ENCODE results near the gene PLEKHG3.

The PLEKHG3 gene

DNA sequence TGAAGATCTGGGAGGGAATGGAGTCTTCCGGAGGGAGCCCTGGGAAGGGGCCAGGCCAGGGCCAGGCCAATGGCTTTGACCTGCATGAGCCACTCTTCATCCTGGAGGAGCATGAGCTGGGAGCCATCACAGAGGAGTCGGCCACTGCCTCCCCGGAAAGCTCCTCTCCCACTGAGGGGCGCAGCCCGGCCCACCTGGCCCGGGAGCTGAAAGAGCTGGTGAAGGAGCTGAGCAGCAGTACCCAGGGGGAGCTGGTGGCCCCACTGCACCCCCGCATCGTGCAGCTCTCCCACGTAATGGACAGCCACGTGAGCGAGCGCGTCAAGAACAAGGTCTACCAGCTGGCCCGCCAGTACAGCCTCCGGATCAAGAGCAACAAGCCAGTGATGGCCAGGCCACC lies 37.7 kb downstream of the PLEKHG3 start:
- DNase-seq (ENCODE audit: extremely low read depth in 1 of 2, low read depth in 1 of 2) = no peak

DNA sequence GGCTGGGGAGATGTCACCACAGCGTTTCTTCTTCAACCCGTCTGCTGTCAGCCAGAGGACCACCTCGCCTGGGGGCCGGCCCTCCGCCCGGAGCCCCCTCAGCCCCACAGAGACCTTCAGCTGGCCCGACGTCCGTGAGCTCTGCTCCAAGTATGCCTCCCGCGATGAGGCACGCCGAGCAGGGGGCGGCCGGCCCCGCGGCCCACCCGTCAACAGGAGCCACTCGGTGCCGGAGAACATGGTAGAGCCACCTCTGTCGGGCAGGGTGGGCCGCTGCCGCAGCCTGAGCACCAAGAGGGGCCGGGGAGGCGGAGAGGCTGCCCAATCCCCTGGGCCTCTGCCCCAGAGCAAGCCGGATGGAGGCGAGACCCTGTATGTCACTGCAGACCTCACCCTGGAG lies 38.8 kb downstream of the PLEKHG3 start:
- no peak for DNase-seq (ENCODE audit: extremely low read depth in 1 of 2, low read depth in 1 of 2)

DNA sequence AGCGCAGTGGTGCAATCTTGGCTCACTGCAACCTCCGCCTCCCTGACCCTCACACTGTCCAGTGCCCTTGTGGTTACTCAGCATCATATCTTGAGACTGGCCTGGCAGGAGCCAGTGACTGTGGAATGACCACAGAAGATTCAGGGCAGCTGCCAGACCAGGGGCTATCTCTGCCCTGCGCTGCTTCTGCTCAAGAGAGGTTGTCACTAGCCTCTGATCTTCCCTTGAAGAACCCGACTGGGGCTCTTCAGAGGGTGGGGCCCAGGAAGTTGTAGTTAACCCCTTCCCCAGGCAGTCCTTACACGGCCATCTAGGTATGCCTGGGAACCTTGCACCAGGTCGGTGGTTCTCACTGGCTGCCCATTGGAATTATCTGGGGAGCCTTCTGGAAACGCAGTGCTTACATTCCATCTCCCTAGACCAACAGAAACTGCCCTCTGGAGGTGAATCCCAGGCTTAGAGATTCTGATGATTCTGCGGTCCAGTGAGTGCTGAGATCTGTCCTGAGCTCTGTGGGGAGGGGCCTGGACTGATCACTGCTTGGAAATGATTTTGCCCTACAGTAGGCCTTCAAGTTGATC lies 41.4 kb downstream of the PLEKHG3 start:
- DNase-seq (ENCODE audit: extremely low read depth in 1 of 2, low read depth in 1 of 2) = no peak

DNA sequence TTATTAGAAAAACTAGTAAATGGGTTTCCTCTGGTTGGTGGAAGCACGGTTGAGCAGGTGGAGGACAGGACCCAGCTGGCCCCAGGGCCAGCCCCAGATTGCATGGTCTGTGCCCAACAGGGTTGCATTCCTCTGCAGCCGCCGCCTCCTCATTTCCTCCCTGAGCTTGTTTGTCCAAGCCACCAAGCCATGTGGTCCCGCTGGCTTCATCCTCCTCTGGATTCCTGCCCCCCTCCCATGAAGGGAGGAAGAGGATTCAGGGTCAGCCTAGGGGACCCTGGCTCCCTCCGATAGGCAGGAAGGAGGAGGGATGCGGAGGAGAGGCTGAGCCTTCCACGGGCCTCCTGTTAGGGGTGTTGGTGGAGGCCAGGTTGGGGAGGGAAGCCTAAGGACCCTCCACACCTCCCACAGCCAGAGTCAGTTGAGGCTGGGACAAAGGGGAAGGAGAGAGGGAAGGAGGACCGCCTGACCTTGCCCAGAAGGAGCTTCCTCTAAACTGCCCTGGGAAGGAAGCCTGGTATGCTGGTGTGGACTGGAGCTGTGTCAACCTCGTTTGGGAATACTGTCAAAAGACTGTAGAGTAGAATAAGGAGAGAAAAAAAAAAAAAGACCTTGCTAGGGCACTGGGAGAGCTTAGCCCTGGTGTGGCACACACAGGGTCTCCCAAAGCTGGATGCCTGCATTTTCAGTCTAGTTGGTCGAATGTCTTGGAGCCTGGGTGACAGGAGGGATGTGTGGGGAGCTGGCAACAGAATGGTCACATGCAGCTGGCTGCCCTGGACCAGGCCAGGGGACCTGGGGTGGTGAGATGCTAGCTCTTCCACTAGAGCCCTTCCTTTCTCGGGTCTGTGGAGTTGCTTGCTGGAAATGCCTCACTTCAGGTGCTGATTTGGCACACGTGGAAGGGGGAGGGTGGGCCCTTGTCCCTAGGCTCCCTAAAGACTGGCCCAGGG lies 42.4 kb downstream of the PLEKHG3 start:
- no peak for DNase-seq (ENCODE audit: extremely low read depth in 1 of 2, low read depth in 1 of 2)

DNA sequence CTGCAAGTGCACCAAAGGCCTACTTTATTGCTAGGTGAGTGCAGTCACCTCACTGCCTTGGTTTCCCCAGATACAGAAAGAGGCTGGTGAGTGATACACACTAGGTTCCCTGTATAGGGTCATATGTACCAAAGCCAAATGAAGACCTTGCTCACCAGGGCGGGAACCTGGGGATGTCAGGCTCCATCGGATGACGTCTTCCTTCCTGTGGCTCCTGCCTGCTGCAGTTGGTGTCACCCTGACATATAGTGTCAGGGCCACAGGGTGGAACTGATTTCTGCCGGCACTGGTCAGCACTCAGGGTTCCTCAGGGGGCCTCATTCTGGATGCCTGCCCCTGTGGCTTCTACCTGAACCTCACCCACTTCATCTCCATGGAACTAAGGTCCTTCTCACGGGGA lies 43.1 kb downstream of the PLEKHG3 start:
- DNase-seq (ENCODE audit: extremely low read depth in 1 of 2, low read depth in 1 of 2) = no peak

DNA sequence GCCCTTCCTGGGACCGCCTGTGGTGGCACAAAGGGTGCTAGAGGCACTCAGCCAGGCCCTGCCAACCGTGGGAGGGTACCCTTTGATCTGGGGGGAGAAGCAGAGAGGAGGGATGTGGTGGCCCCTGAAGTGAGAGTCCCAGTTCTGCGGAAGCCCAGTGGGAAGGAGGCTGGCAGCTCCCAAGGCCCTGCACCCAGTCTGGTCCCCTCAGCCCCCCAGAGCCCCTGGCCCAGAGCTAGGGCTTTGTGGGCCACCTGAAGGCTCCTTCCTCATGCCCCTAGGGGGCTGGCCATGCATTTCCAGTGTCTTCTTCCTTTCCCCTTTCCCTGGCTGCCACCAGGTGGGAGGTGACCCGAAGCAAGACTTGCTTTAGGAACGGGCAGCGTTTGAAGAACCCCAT lies 44.3 kb downstream of the PLEKHG3 start:
- DNase-seq (ENCODE audit: extremely low read depth in 1 of 2, low read depth in 1 of 2) = no peak

DNA sequence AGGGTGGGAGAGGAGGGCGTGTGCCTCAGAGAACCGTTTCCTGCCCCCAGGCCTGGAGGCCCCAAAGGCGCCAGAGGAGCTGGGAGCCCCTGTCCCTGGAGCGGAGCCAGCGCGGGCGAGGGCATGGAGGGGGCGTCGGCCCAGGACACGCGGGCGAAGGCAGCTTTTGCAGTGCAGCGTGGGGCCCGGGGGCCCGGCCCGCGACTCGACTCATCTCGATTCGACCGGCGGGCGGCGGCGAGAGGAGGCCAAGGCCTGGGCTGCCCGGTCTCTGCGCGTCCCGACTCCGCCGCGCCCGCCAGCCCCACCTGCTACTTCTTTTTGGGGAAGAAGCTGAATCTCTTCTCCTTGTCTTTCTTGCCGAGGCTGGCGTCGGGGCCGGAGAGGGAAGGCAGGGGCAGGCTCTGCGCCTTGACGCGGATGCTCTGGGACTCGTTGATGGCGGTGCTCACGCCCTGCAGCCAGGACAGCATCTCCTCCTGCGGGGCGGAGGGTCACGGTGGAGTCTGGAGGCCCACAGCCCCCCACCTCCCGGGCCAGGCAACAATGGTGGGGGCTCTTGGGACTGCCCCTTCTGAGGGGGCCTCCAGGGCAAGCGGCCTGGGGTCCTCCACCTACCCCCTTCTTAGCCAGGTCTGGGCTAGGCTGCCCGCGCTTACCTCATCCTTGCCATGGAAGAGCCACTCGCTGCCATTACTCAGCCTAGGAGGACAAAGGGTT lies 44.9 kb downstream of the PLEKHG3 start:
- DNase-seq (ENCODE audit: extremely low read depth in 1 of 2, low read depth in 1 of 2) = no peak

DNA sequence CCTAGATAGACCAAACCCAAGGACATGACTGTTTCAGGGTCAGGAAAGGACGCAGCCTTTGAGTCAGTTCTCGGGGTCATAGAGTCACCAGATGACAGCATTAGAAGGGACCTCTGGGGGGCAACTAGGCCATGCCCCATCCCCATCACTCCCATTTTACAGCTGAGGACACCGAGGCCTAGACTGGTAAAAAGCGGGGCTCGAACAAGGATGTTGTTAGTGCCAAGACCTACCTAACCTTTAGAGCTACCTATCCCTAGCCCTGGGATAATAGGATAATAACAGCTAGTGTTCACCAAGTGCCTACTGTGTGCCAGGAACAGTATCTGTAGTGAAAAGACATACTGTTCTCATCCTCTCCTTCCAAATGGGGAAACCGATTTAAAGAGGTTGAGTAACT lies 48.7 kb downstream of the PLEKHG3 start:
- no peak for DNase-seq (ENCODE audit: extremely low read depth in 1 of 2, low read depth in 1 of 2)

DNA sequence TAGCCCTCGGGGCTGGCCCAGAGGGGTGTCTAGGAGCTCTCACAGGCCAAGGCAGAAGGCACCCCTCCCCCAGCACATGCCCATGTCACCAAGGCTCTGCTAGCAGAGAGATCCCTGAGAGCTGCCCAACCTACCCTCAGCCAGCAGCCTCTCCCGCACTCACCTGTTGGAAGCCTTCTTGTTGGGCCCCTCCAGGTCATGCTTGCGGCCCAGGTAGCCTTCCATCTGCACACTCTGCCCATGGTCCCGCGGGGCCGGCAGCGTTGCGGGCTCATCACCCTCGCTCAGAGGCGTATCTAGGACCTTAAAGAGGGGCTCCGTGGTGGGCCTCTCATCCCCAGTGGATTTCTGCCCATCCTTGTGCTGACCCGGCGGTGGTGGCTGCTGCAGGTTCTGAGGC lies 49.1 kb downstream of the PLEKHG3 start:
- no peak for DNase-seq (ENCODE audit: extremely low read depth in 1 of 2, low read depth in 1 of 2)

DNA sequence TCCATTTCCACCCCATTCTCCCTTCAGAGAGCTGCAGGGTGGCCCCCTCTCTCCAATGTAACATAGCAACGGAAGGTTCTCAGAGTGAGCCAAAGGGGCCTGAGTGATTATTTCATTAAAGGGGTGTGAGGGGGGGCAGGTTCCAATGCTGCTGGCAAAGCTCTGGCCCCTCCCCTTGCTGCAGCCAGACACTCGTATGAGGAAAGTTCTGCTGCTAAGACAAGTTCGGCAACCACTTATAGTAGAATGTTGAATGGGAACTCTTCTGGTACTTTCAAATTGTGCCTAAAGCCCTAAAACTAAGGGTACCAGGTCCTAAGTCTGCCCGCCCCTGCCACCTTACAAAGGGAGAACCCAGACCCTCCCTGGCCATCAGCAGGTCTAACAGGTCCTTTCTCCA lies 49.8 kb downstream of the PLEKHG3 start:
- no peak for DNase-seq (ENCODE audit: extremely low read depth in 1 of 2, low read depth in 1 of 2)

DNA sequence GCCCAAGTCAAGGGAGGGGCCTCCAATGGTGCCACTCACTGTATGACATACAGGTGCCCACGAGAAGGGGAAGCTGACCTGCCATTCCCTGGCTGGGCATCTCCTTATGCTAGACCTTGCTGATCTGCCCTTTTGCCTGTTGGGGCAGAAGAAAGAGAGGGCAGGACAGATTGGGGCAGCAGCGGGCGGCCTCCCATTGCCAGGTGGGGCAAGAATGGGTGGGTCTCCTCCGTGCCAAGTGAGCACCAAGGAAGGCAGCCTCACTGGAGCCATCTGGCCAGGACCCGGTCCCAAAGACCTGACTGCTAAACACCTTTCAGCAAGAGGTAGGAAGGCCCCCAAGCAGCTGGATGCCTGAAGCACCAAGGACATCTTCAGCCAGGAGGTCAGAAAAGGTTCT lies 50.5 kb downstream of the PLEKHG3 start:
- DNase-seq (ENCODE audit: extremely low read depth in 1 of 2, low read depth in 1 of 2) = no peak

DNA sequence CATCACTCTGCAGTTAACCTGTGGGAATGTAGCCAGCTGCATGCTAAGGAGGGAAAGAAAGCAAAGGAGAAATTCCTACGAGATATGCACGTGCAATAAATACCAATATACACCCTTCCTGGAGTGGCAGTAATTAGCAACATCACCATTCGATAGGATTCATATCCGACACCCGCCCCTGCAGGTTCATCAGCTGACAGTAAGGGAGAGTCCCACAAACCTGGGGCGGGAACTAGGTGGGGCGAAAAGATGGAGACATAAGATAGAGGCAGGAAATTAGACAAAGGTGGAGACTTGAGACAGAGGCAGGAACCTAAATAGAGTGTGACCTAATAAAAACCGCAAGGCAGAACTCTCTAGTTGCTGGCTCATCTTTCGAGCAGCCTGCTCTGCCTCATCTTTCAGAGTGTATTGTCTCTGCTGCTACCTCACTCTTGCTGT lies 51.6 kb downstream of the PLEKHG3 start:
- DNase-seq (ENCODE audit: extremely low read depth in 1 of 2, low read depth in 1 of 2) = peak; percentile 6 to 39

DNA sequence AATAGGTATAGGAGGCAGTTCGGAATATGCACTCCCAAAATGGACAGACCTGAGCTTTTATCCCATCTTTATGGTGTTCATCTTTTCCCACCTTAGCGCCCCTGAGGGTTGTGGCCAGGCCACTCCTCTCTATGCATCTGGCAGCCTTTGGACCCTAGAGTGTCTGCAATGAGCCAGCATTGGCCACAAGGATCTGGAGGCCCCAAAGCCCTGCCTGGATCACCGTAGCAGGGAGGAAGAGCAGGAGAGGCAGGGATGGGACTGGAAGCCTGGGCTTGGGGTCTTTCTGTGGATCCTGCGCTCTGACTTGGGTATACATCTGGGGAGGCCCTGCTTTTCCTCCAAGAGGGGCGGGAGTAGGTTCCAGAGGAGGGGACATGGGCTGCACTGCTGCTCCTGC lies 52.5 kb downstream of the PLEKHG3 start:
- DNase-seq (ENCODE audit: extremely low read depth in 1 of 2, low read depth in 1 of 2) = no peak

DNA sequence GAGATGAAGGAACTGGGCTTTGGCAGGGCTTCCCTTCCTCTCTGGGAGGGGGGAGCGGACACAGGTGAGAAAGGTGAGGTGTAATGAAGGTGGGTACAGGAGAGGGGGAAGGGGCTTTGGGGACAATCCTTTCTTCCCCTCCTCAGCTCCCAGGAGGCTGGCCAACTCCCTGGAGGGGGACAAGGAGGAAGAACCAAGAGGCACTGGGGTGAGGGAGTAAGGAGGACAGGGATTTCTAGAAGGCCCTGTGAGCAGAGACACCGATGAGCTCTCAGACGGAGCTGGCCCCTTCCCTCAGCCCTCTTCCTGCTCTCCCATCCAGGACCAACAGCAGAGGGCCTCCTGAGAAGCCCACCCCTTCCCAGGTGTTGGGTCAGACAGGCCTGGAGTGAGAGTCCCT lies 53.4 kb downstream of the PLEKHG3 start:
- no peak for DNase-seq (ENCODE audit: extremely low read depth in 1 of 2, low read depth in 1 of 2)

DNA sequence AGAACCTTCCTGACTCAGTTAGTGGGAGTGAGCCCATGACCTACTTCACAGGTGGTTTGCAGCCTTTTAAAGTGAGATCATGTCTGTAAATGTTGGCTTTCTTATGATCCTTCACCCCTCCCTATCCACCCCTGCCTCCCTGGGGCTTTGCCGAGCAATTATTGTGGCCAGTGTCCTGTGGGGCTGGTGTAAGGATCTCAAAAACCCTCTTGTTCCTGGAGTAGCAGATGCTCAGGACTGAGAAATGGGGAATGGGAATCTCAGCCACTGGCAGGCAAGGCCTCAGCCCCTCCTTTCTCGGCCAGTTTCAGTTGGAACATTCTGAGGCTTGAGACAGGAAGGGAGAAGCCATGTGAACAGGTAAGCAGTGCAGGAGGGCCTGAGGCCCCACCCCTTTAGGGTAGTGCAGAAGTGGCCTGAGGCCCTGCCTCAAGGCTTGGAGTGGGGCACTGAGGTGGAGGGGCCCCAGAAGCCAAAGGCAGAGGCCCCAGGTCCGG lies 53.8 kb downstream of the PLEKHG3 start:
- no peak for DNase-seq (ENCODE audit: extremely low read depth in 1 of 2, low read depth in 1 of 2)

DNA sequence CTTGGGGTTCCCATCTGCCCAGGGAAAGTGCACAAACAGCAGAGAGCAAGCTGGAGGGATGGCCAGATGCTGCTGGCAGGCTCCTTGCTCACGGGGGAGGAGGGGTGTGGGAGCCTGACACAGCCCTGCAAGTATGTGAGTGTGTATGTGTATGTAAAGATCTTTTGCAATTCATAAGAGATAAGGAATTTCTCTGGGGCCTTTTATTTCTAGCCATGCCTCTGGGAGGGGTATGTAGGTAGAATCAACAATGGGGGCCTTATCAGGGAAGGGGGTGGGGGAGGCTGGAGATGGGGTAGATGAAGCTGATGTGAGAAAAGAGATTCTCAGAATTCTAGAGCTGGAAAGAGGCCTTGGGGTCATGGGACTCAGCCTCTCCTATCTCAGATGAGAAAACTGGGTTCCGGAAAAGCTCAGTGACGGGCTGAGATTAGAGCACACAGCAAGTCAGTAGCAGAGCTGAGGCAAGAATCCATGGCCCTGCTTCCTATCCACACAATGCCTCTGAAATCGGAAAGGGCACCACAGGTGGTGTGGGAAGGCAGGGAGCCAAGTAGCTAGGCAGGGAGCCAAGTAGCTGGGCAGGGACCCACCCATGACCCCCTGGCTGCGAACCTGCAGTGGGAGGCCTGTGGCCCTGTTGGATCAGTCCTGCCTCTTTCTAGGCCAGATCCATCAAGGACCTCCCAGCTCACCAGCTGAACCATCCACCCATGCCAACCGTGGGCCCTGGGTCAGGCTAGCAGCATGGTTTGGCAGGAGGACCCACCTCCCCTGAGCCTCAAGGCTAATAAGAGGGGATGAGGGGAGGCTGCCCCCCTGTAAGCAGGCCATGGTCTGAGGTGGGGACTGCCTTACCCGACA lies 54.7 kb downstream of the PLEKHG3 start:
- DNase-seq (ENCODE audit: extremely low read depth in 1 of 2, low read depth in 1 of 2) = no peak

DNA sequence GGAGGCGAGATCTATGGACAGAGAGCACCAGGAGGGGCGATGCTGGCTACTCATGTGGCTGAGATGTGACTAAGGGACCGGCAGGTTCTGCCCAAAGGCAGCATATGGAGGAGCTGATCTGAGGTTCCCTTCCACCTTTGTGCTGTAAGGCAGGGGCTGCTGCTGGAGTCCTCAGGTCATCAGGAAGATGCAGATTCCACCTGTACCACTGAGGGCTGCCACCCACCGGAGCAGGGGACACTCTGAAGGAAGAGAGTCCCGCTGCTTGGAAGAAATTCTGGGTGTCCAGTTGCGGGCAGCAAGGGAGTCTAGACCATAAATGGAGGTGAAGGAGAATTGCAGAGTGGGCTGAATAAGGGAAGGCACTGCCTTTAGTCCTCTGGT lies 55.3 kb downstream of the PLEKHG3 start:
- DNase-seq (ENCODE audit: extremely low read depth in 1 of 2, low read depth in 1 of 2) = no peak

DNA sequence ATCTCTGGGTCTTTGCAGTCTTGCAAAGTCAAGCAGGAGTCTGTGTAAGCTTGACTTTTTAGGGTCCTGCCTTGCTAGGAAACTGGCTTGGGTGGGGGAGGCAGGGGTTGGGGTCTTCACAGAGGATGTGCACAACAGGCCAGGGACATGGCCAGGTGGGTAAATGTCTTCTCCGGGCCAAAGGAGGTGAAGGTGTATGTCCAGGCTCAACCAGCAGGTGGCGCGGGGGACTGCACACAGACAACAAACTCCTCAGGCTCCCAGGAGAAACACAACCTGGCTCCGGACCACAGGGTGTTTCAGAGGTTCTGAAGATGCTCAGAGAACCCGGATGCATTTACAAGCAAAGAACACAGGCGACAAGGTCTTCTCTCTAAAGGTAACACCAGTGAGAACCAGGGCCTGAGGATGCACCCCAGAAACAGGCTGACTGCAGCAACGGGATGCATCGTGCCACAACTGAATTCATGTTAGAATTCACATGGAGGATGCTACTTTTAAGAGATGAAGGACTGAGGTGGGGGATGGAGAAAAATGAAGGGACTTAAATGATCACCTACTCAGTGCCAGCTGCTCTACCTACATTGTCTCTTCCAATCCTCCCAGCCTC lies 56.0 kb downstream of the PLEKHG3 start:
- DNase-seq (ENCODE audit: extremely low read depth in 1 of 2, low read depth in 1 of 2) = peak in 1 of 2 donors; percentile 40

DNA sequence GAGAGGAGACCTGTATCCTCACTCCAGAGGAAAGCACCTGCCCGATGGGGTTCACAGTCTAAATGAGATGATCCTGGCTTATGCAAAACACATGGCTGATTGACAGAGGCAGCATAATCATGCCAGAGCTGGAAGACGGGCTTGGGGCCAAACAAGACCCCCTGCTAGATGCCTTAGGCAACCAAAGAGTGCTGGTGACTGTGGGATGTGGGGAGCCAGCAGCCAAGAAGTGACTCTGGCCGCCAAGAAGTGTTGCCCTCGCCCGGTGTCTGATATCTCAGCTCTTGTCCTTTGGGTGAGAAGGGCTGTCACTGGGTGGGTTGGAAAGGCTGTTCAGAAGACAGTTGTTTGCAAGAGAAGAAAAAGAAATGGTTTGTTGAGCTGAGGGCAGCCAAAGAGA lies 56.7 kb downstream of the PLEKHG3 start:
- DNase-seq (ENCODE audit: extremely low read depth in 1 of 2, low read depth in 1 of 2) = no peak

DNA sequence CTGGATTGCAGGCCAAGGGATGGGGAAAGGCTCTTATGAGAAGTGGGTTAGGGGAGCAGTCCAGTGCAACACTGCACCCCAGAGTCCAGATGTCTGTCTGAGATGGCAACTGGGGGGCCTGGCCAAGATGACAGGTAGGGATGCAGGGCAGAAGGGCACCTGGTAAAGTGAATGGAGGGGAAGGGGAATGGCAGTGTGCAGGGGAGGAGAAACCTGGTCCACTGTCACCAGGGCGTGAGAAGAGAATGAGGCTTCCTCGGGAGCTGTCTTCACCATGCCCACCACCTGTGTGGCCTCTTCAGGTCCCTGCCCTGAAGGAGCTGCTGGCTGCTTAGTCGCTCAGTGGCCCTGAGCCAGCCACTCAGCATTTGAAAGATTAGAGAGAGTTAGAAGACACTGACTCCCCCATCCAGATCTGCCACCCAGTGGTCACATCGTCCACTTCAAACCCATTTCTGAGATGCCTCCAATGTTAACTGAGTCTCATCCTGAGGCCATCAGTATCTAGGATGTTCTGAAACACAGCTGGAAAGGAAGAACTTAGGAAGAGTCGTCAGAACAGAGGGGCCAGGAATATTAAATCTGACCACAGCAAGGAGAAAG lies 57.3 kb downstream of the PLEKHG3 start:
- no peak for DNase-seq (ENCODE audit: extremely low read depth in 1 of 2, low read depth in 1 of 2)
